GM18861 (cell line): Measurements from ENCODE around the gene NLGN1.

Experiments
- ATAC-seq: cut with Tn5 transposase; IDR thresholded peaks from one replicate; pipeline ENCODE4 v1.9.1; 2021; ENCODE audit not compliant: unreplicated experiment

Gene NLGN1

DNA sequence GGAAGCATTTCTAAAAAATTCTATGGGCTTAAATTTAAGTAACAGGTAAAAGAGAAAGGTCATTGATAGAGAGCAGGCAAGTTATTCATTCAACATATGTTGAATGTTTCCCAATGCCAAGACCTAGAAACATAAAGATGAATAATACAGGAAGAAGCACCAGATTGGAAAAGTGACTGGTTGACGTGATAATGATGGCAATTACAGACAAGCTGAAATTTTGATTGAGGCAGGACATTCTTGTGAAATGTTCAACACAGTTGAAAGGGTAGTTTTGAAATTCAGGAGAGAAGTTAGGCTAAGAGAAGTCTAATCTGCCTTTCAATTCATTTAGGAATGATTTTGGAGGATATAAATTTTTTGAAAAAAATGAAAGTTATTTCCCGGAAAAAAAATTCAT lies 925.2 kb downstream of the NLGN1 start:
- no peak for ATAC-seq

GRCh38 chr3:174325171-174325570 lies 927.6 kb downstream of the NLGN1 start:
- ATAC-seq, result no peak

DNA sequence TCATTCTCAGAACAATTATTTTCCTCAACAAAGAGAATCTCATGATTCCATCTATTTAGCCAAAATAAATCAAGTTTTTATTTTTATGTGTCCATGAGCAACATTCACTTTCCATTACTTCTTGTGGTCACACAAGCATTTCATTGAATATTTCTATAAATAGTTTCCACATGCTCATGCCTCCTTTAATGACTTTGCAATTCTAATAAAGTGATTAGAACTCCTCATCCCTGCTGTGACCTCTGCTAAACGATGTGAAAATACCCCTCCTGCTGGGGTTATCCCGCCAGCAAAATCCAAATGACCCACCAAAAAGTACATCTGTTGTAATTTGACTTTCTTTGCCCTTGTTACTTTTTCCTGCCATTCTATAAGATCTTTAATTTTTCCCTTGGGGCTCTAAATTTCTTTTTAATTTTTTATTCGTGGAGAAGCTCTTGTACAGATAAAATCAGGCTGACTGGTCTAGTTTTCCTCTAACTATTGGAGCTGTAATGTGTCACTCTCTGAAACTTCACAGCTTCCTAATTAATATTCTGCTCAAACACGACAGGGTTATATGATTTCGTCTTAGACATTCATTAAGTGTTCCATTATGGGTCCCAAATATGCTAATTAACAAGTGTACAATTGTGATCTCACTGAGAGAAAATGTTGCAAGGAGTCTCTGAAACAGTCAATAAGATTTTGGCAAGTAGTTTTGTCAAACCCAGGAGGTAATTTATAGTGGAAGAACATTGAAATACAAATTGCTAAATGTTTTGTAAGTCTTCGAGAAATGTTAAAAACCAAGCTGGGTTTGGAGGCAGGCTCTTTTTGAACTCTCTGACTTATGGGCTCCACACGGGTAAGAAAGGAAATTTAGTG lies 928.5 kb downstream of the NLGN1 start:
- ATAC-seq, result no peak

DNA sequence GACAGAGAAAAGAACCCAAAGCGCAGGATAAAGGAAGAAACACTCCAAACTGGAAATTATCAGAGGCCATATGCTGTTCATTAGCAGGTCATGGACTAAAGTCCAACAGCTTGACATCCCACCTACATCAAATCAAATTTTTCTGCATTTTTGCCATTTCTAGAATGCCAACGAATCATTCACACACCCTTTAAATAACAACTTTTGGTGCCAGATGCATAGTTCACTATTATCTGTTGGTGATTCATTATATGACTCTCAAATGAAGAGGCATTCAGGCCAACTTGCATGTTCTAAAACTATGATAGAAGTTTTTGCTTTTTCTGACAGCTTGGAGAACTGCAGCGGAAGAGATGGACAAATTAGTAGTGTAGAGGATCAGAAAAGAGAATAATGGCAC lies 931.8 kb downstream of the NLGN1 start:
- no peak for ATAC-seq

DNA sequence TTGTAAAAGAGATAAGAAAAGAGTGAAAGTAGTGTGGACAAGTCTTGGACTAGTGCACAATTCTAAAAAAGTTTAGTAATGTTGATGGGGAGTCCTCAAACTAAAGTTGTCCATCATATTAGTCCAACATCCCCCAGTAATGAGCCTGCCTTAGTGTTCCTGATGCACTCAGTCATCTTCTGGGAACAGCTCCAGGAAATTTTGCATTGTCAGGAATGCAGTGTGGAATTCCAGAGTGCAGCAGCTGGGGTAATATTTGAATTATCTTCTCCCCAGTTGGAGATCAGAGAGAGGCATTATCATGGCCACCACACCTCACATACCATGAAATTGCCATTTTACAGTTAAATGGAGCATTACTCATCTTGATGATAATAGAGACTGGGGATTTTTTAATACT lies 932.8 kb downstream of the NLGN1 start:
- no peak for ATAC-seq

GRCh38 chr3:174331095-174331800 lies 933.7 kb downstream of the NLGN1 start:
- ATAC-seq, result no peak

DNA sequence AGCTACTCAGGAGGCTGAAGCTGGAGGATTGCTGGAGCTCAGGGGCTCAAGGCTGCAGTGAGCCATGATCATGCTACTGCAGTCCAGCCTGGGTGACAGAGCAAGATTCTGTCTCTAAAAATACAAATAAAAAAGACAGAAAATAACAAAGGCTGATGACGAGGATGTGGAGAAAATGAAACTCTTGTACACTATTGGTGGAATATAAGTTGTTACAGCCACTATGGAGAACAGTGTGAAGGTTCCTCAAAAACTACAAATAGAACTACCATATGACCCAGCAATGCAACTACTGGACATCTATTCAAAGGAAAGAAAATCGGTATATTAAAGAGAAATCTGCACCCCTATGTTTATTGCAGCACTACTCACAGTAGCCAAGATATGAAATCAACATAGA lies 934.8 kb downstream of the NLGN1 start:
- no peak for ATAC-seq

DNA sequence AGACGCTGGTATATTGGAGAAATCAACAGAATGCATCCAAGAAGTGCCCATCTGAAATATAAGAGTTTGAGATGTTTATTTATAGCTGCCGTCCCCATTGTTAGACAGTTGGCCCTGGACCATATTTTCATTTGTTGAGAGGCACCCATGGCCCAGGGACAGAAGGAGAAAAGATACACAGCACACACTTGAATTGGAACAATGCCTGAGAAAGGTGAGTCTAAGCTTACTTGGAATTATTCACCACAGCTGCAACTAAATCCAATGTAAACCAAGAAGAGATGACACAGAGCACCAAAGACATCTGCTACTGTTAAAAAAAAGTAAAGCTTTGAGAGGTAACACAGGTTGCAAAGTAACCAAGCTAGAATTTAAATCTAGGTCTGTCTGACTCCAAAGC lies 936.1 kb downstream of the NLGN1 start:
- no peak for ATAC-seq

DNA sequence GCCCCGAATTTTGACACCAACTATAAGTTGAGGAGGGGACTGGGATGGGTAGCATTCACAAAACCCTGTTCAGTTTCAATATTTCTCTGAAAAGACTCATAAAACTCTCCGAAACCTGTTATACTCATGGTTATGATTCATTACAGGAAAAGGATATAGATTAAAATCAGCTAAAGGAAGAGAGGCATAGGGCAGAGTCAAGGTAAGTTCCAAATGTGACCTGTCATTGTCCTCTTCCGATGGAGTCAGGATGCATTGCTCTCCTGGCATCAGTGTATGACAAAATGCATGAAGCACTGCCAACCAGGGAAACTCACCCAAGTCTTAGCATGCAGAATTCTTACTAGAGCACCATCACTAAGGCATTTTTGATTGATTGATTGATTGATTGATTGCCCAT lies 936.6 kb downstream of the NLGN1 start:
- ATAC-seq, result no peak

GRCh38 chr3:174335324-174335723 lies 937.8 kb downstream of the NLGN1 start:
- ATAC-seq, result no peak

GRCh38 chr3:174335910-174336309 lies 938.4 kb downstream of the NLGN1 start:
- no peak for ATAC-seq
